Neural cell (in vitro differentiated cells): ENCODE data around the gene IGF2R. TPM values are rescaled to one million over a fixed set of nuclear protein-coding genes. Genes with fewer than 3 reads are reported as not detected.

Experiments used
- H2AFZ ChIP-seq: fragments of 200-600, 300-800 bp; sonication (generic), shearing (Covaris generic); 2 replicates; pipeline ENCODE4 v1.6.0; 2014; ENCODE audit warnings: low read depth, mild to moderate bottlenecking, antibody characterized with exemption, low read length, moderate library complexity
- H3F3A ChIP-seq: fragments of 200-600 bp; shearing (Covaris generic); 2 replicates; pipeline ENCODE4 v1.6.1; 2016; ENCODE audit warnings: mild to moderate bottlenecking, moderate library complexity, mixed read lengths, antibody characterized with exemption, low read length; ENCODE audit not compliant: insufficient read depth, poor library complexity, severe bottlenecking
- H3K27ac ChIP-seq: fragments of 200-600, 300-800 bp; sonication (generic), shearing (Covaris generic); 2 replicates; pipeline ENCODE4 v1.5.1; 2014; ENCODE audit warnings: mild to moderate bottlenecking, low read length, moderate library complexity
- H3K27me3 ChIP-seq: fragments of 300-800, 200-600 bp; sonication (generic), shearing (Covaris generic); 2 replicates; pipeline ENCODE4 v1.6.0; 2014; ENCODE audit warnings: mild to moderate bottlenecking, low read depth, low read length, moderate library complexity; ENCODE audit not compliant: insufficient read depth
- H3K36me3 ChIP-seq: fragments of 300-800, 200-600 bp; sonication (generic), shearing (Covaris generic); 2 replicates; pipeline ENCODE4 v1.5.1; 2014; ENCODE audit warnings: mild to moderate bottlenecking, antibody characterized with exemption, low read length, moderate library complexity; ENCODE audit not compliant: insufficient read depth
- H3K4me2 ChIP-seq: fragments of 300-800, 200-600 bp; sonication (generic), shearing (Covaris generic); 2 replicates; pipeline ENCODE4 v1.6.0; 2014; ENCODE audit warnings: mild to moderate bottlenecking, low read length
- H3K4me3 ChIP-seq: fragments of 300-800, 200-600 bp; sonication (generic), shearing (Covaris generic); 2 replicates; pipeline ENCODE4 v1.5.1; 2014; ENCODE audit warnings: mild to moderate bottlenecking, low read length, moderate library complexity
- H3K79me2 ChIP-seq: fragments of 200-600 bp; shearing (Covaris generic); replicated peaks from 2 replicates; pipeline ENCODE4 v1.6.0; 2014; ENCODE audit warnings: mild to moderate bottlenecking, low read length, moderate library complexity; ENCODE audit not compliant: insufficient read depth
- H3K9ac ChIP-seq: fragments of 300-800, 200-600 bp; sonication (generic), shearing (Covaris generic); 2 replicates; pipeline ENCODE4 v1.6.1; 2016; ENCODE audit warnings: mild to moderate bottlenecking, low read length, mixed read lengths
- H3K9me2 ChIP-seq: fragments of 200-600 bp; shearing (Covaris generic); 2 replicates; pipeline ENCODE4 v1.6.1; 2016; ENCODE audit warnings: mild to moderate bottlenecking, low read length, mixed read lengths; ENCODE audit not compliant: insufficient read depth
- H3K9me3 ChIP-seq: fragments of 200-600, 300-800 bp; sonication (generic), shearing (Covaris generic); 2 replicates; pipeline ENCODE4 v1.6.1; 2016; ENCODE audit warnings: mild to moderate bottlenecking, mixed run types, low read length, moderate library complexity, mixed read lengths
- H4K20me1 ChIP-seq: fragments of 200-600 bp; shearing (Covaris generic); 2 replicates; pipeline ENCODE4 v1.6.1; 2016; ENCODE audit warnings: mild to moderate bottlenecking, mixed run types; ENCODE audit not compliant: insufficient read depth
- CTCF ChIP-seq: fragments of 450-650 bp; IDR thresholded peaks from 2 replicates; pipeline ENCODE4 v1.5.1; 2014; ENCODE audit warnings: antibody characterized with exemption, mild to moderate bottlenecking, moderate library complexity; ENCODE audit not compliant: poor library complexity, severe bottlenecking
- EP300 ChIP-seq: fragments of 450-650 bp; conservative IDR thresholded peaks from 2 replicates; pipeline ENCODE4 v1.6.1; 2014; ENCODE audit warnings: antibody characterized with exemption, mild to moderate bottlenecking, moderate library complexity; ENCODE audit not compliant: poor library complexity, severe bottlenecking
- EZH2 ChIP-seq: fragments of 200-600, 300-800 bp; shearing (Covaris generic), sonication (generic); IDR thresholded peaks from 2 replicates; pipeline ENCODE4 v1.6.1; 2014; ENCODE audit warnings: antibody characterized with exemption, low read length, borderline replicate concordance, mild to moderate bottlenecking; ENCODE audit not compliant: insufficient read depth, poor library complexity, severe bottlenecking
- MXI1 ChIP-seq: fragments of 450-650 bp; conservative IDR thresholded peaks from 2 replicates; pipeline ENCODE4 v1.6.1; 2014; ENCODE audit warnings: antibody characterized with exemption, mild to moderate bottlenecking; ENCODE audit not compliant: poor library complexity, severe bottlenecking
- POLR2AphosphoS5 ChIP-seq: IDR thresholded peaks from 2 replicates; pipeline ENCODE4 v1.6.1; 2012
- RAD21 ChIP-seq: fragments of 450-650 bp; conservative IDR thresholded peaks from 2 replicates; pipeline ENCODE4 v1.6.1; 2014; ENCODE audit warnings: antibody characterized with exemption, mild to moderate bottlenecking, moderate library complexity
- SMC3 ChIP-seq: fragments of 450-650 bp; conservative IDR thresholded peaks from 2 replicates; pipeline ENCODE4 v1.6.1; 2014; ENCODE audit warnings: antibody characterized with exemption, mild to moderate bottlenecking, moderate library complexity; ENCODE audit not compliant: poor library complexity
- TAF1 ChIP-seq: IDR thresholded peaks from 2 replicates; pipeline ENCODE4 v1.6.1; 2012; ENCODE audit warnings: low read depth
- polyA plus RNA-seq: library from polyadenylated mRNA; depleted of rRNA; stranded (reverse); fragments of >200 nt; gene quantifications from 2 replicates; pipeline ENCODE4 v1.2.3, GENCODE V29; 2014
- TF ChIP-seq, protein P1 (sequence below): IDR thresholded peaks from 2 replicates; pipeline ENCODE4 v1.6.1; 2012; ENCODE audit warnings: borderline replicate concordance

The IGF2R gene
- polyA plus RNA-seq, 1 donor from 2014 or later = 15.0 TPM

- Histone ChIP-seq H3K79me2 (no peaks in the 10 kb centered on the region), H3K9ac (no peak overlapping the region), H3F3A (no peaks in the 10 kb centered on the region), H3K27me3 (no peaks in the 10 kb centered on the region), H4K20me1 (no peaks in the 10 kb centered on the region), H3K36me3 (peaks cover 14% of the 10 kb centered on the region), H3K9me3 (no peaks in the 10 kb centered on the region), H3K4me2 (no peak overlapping the region), H3K27ac (no peak overlapping the region), H2AFZ (no peak overlapping the region), H3K9me2 (no peaks in the 10 kb centered on the region), H3K4me3 (no peak overlapping the region)
- TF ChIP-seq POLR2AphosphoS5 (no peak), MXI1 (no peak), SMC3 (no peak), EZH2 (no peak)
- TF ChIP-seq, protein P1, sequence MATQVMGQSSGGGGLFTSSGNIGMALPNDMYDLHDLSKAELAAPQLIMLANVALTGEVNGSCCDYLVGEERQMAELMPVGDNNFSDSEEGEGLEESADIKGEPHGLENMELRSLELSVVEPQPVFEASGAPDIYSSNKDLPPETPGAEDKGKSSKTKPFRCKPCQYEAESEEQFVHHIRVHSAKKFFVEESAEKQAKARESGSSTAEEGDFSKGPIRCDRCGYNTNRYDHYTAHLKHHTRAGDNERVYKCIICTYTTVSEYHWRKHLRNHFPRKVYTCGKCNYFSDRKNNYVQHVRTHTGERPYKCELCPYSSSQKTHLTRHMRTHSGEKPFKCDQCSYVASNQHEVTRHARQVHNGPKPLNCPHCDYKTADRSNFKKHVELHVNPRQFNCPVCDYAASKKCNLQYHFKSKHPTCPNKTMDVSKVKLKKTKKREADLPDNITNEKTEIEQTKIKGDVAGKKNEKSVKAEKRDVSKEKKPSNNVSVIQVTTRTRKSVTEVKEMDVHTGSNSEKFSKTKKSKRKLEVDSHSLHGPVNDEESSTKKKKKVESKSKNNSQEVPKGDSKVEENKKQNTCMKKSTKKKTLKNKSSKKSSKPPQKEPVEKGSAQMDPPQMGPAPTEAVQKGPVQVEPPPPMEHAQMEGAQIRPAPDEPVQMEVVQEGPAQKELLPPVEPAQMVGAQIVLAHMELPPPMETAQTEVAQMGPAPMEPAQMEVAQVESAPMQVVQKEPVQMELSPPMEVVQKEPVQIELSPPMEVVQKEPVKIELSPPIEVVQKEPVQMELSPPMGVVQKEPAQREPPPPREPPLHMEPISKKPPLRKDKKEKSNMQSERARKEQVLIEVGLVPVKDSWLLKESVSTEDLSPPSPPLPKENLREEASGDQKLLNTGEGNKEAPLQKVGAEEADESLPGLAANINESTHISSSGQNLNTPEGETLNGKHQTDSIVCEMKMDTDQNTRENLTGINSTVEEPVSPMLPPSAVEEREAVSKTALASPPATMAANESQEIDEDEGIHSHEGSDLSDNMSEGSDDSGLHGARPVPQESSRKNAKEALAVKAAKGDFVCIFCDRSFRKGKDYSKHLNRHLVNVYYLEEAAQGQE = no peak
These were observed 91.3 kb downstream of the IGF2R start for GRCh38 chr6:160060221-160060620.

- Histone ChIP-seq H3F3A (no peaks in the 10 kb centered on the region), H4K20me1 (no peaks in the 10 kb centered on the region), H3K79me2 (no peaks in the 10 kb centered on the region), H3K9ac (no peak overlapping the region), H3K9me3 (no peaks in the 10 kb centered on the region), H3K27ac (no peak overlapping the region), H3K36me3 (peaks cover 14% of the 10 kb centered on the region), H3K4me3 (no peak overlapping the region), H3K27me3 (no peaks in the 10 kb centered on the region), H2AFZ (no peak overlapping the region), H3K4me2 (no peak overlapping the region), H3K9me2 (no peaks in the 10 kb centered on the region)
- TF ChIP-seq EZH2 (no peak), RAD21 (no peak), MXI1 (no peak), CTCF (no peak), POLR2AphosphoS5 (no peak), SMC3 (no peak), EP300 (no peak), TAF1 (no peak)
- TF ChIP-seq, protein P1 = no peak
These were observed 92.1 kb downstream of the IGF2R start for GRCh38 chr6:160060920-160061447.
